ENCODE results near the gene LANCL3.

GRCh38 chrX:37607243-37607642 is 35.8 kb downstream of the LANCL3 start:
- TF ChIP-seq ZNF175 (tag by site-specific recombination; IDR thresholded peaks at IDR 0.05) (no peak), ZNF274 (IDR thresholded peaks at IDR 0.05; ENCODE audit: low read length) (no peak), ZNF274 (tag by site-specific recombination; IDR thresholded peaks at IDR 0.05; ENCODE audit: borderline replicate concordance) (no peak), REST (tag by site-specific recombination; IDR thresholded peaks at IDR 0.05) (no peak), ZNF157 (tag by site-specific recombination; IDR thresholded peaks at IDR 0.05) (no peak), ZNF529 (tag by site-specific recombination; IDR thresholded peaks at IDR 0.05; ENCODE audit: insufficient replicate concordance) (no peak), CTCF (tag by site-specific recombination; IDR thresholded peaks at IDR 0.05) (no peak), PRDM2 (tag by site-specific recombination; IDR thresholded peaks at IDR 0.05; ENCODE audit: borderline replicate concordance) (no peak), ZNF792 (tag by site-specific recombination; IDR thresholded peaks at IDR 0.05) (no peak), ZNF639 (tag by site-specific recombination; IDR thresholded peaks at IDR 0.05) (no peak), ZNF768 (tag by site-specific recombination; IDR thresholded peaks at IDR 0.05) (no peak), PBX3 (CRISPR knock-in tag; IDR thresholded peaks at IDR 0.05) (no peak), YY1 (tag by site-specific recombination; IDR thresholded peaks at IDR 0.05) (no peak)

Data from HEK293 (cell line).